Medulla oblongata (tissue), 1 donor: ENCODE data around the gene KDM5B.
A peak's percentile ranks its signal among the peaks of the same experiment; 100 is the strongest.

ENCODE experiments used
- DNase-seq: peaks from one replicate; pipeline ENCODE4 v3.0.0-alpha.2; 2015; ENCODE audit errors: extremely low spot score

The KDM5B gene

DNA sequence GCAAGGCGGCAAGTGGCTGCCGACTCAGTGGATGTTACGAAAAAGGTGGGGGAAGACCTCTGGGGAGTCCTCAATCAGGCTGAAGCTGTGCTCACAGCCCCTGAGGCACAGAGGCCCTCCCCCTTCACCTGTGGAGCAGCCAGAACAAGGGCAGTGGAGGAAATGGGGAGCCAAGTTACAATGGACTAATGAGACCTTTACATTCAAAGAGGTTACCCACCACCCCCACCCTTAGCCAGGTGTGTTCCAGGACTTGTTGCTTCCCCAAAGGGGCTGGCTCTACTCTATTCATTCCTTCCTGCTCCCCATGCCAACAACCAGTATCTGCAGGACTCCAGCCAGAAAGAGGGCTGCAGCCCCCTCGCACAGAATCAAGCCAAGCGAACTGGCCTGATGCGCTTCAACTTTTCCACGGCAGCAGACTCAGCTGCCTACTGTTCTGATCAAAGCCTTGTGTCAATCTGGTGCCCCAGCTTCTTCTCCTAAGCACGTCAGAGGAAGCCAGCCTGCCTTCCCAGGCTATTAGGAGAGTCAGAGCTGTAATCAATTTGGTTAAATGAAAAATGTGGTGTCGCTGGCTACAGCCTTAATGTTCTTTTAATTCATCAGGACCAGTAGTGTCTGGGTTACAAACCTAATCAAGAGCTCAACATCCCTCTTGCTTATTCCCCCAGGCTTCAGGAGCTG, 96.1 kb downstream of the KDM5B start:
- DNase-seq = no peak

GRCh38 chr1:202710070-202711045, 97.9 kb downstream of the KDM5B start, which contains the start of gene SYT2:
Gene SYT2 (minus strand): TSS chr1:202710454. CDS start chr1:202605772, 104,682 bp downstream.
- no peak for DNase-seq

DNA sequence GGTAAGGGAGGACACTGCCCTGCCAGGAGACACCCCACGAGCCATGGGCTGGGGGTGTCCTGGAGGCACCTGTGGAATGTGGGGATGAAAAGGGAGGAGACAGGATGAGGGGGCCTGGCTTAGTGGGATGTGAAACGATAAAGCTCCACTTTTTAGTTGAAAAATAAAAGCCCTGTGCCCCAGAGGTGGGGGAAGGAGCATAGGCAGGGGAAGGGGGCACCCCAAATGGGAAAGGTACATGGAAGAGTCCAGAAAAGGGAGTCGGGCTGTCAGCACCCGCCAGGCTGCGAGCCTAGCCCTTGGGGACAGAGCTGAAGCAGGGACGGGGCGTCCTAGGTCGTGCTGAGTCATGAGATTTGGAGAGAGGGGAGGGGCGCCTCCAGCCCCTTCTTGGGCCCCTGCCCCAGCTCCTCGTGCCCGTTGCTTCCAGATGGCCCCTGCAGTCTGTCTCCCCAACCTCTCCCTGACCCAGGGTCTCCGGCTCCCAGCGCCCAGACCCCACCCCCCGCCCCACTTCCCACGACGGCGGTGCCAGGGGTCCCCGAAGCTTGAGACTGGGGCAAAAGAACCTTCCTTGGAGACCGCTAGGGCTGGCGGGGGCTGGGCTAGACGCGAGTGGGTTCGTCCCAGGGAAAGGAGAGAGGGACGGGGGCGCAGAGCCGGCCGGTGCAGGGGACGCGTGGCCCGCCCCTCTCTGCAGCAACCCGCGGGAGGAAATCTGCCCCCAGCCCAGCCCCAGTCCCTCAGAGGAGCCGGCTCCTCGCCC, 98.8 kb downstream of the KDM5B start:
- no peak for DNase-seq

- DNase-seq = no peak
These were observed 99.6 kb downstream of the KDM5B start for GRCh38 chr1:202708456-202709275.

GRCh38 chr1:202706851-202707250, 101.4 kb downstream of the KDM5B start:
- no peak for DNase-seq

DNA sequence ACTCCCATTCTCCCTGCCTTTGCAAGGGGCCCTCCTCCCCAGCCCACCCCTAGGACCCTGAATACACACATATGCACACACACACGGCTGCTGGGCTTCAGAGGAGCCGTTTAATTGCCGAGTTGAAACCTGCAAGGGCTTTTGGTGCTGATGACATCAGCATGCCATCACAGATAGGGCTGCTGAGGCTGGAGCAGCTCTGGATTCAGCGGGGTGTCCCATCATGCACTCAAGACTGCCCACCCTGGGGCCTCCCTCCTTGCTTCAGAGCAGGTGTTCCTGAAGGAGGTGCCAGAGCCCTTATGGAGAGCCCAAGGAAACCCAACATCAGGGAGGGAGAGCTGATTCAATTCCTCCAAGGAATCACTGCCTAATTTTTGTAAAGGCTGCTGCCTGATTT, 103.6 kb downstream of the KDM5B start:
- DNase-seq = no peak

DNA sequence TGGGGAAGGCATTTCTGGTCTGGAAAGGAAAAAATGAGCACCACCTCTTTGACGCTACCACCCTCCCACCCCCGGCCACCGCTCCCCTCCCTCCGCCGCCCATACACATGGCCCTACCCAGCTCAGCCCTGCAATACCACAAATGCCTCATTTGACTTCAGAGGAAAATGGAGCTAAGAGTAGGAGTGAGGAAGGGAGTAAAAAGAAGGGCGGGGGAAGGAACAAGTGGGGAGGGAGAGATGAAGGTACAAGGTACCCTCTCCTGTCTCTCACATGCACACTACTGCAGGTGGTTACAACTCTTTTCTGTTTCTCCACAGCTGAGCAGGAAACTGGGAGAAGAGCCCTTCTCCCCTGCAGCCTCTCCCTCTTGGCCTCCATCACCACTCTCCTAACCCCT, 105.0 kb downstream of the KDM5B start:
- DNase-seq = no peak

- DNase-seq = no peak
These were observed 106.1 kb downstream of the KDM5B start for GRCh38 chr1:202702088-202702487.

GRCh38 chr1:202701200-202701599, 107.0 kb downstream of the KDM5B start:
- no peak for DNase-seq

DNA sequence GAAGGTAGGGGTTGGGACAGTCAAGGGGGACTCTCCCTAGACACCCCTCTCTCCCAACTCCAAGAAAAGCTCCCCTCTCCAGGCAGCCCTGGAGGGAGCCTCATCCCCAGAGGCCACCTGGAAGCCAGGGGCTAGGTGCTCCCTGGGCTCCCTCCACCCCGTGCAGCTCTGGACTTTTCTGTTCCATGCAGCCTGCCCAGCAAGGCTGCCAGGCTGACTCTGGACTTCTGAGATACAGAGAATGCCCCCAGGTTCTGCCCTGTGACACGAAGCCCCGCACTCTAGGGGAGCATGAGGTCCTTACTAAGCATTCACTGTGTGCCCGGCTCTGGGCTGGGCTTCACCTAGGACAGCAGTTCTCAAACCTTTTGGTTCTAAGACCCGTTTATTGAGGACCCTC, 108.2 kb downstream of the KDM5B start:
- DNase-seq = no peak

DNA sequence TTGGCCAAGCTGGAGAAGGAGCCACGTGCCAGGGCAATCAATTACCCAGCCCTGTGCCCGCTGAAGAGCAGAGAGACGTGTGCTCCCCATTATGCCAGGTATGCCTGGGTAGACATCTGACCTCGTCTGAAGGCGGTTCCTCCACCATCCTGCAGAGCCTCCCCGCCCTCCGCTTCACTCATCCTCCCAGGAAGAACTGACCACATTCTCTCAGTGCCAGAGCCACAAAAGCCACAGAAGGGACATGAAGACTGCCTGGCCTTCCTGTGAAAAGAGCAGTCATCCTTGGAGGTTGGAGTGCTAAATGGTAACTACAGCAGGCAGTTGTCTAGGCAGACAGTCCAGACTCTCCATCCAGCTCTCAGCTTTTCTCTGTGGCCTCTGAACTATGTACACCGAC, 109.9 kb downstream of the KDM5B start:
- no peak for DNase-seq

GRCh38 chr1:202697038-202697437, 111.2 kb downstream of the KDM5B start:
- DNase-seq = no peak

DNA sequence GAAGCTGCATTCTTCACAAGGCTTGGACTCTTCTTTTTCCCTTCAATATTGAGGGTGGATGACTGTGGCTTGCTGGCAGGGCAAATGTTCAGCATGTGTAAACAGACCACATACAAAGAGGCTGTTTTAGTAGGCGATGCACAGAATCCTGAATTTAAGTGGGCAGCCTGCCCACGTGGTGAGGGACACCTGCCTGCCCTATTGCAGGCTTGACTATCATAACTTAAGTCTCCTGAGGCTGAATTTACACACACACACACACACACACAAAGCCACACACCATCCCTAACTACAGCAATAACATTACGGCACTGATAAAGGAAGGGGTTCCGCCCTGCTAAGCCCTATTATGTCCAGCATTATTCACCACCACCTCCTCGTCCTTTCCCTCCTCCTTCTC, 113.9 kb downstream of the KDM5B start:
- DNase-seq = no peak

DNA sequence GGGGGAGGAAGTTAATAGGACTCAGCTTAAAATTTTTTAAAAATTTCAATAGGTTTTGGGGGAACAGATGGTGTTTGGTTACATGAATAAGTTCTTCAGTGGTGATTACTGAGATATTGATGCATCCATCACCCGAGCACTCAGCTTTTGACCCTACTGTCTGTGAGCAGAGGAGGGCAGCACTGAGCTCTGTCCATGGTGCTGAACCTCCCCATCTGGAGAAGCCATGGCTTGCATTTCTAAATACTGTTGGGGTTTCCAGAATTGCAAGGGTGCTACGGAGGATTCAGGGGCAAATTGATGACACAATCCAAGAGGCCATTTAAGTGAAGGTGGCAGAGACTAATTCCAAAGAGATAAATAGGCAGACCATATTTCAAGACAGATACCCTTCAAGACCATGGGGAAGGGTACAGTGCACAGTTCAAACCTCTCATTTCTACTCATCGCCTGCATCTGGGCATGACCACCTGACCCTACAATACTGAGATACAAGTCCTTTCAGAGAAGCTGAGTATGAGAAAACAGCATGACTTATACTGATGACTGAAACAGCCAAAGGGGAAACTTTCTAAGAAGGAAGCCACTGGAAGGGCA, 115.2 kb downstream of the KDM5B start:
- peak; percentile 60 for DNase-seq

GRCh38 chr1:202691816-202692215, 116.4 kb downstream of the KDM5B start:
- DNase-seq = no peak

DNA sequence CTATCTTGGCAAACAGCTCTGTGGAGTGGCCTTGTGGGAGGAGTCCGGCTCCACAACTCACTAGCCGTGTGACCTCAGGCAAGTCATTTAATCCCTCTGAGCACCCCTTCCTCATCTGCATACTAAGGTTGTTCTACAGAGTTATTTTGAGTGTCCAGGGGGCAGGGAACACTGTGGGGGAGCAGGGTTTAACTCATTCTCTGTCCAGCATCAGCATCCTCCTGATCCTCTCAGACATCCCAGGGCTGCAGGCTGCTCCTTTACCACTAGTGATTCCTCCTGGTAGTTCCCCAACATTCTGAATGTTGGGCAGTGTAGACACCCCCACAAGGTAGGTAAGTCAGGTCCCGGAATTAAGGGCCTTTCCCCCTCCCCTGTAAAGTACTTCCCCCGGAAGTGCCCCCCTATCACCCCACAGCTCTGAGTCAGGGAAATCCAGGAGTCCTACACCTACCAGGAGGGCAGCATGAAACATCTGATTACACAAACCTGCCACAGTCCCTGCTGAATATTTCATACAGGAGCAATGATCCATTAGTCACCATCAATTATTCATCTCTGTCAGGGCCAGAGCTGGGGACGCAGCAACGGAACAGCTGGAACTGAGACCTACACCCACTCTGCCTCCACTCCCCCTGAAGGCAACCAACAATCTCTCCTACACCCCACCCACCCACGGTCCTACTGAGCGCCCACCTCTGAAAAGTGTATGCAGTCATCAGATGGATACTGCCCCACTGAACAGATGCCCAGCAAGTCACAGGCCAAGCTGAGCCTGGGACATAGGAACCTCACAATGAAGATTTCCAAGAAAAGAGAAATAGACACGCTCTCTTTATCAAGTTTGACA, 118.5 kb downstream of the KDM5B start:
- no peak for DNase-seq

DNA sequence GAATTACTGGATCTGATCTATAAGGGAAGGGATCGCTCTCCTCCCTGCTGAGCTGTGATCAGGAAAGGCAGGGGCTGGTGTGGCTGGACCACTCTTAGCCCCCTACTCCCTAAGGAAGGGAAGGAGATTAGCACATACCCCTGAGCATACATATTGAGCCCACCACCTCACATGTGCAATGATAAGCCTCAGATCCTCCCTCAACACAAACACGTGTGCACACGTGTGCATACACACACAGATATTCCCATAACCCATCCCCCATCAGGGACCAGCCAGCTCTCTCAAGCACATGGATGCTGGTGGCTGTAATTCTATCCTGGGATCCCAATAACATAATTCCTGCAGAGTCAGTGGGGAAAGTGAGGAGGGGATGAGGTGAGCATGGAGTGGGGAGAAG, 119.1 kb downstream of the KDM5B start:
- no peak for DNase-seq

DNA sequence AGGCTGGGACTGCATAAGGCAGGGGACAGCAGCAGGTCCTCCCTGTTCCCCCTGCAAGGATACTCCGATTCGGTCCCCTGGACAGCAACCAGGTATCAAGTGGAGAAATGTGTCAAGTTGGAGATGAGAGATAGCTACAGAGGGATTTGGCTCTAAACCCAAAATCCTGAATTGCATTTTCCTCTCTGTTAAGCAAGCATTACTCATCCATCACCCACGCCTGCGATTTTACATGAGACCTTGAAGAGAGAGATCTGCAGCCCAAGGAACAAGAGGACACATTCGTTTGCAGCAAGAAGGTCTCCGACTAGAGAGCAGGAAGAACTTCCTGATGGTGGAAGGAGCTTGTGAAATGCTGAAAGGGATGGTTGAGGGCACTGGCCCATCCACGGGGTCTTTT, 119.8 kb downstream of the KDM5B start:
- no peak for DNase-seq

DNA sequence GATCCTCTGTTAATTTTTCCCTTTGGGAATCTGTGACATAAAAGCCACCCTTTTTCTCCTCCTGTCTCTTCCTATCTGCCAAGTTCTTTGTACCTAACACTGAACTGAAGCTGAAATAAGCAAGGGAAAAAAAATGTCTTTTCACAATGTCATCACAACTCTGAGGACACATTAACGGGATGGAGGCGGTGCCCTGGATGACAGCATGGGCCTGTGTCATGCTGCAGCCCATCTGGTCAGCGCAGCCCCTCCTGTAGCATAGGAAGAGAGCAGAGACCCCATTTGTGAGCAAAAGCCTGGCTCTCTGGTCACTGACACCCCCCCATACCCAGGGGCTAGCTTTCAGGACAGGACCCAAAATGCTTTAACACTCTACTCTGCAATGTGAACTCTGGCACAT, 120.4 kb downstream of the KDM5B start:
- no peak for DNase-seq

DNA sequence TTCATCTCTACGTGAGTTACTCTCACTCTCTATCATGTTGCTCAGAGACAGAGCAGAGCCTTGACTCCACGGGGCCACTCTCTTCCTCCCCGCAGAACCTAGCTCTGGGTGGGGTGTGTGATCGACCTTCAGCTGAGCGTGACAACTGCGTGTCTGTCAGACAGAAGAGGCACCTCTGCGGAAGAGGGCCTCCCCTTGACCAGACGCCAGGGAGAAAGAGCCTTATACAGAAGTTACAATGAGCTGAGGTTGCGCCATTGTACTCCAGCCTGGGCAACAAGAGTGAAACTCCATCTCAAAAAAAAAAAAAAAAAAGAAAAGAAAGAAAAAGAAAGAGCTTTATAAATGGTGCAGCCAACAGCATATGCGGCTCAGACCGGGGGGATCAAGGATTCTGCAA, 120.9 kb downstream of the KDM5B start:
- DNase-seq = no peak
